GM12891 (cell line): Measurements from ENCODE around the gene ZNF217.

Experiments
- POLR2A ChIP-seq: IDR thresholded peaks from 2 replicates; pipeline ENCODE4 v1.6.1; 2011; ENCODE audit warnings: low read depth, low read length, control low read depth
- TAF1 ChIP-seq: IDR thresholded peaks from 2 replicates; pipeline ENCODE4 v1.6.1; 2011; ENCODE audit warnings: low read depth, low read length, control low read depth

DNA sequence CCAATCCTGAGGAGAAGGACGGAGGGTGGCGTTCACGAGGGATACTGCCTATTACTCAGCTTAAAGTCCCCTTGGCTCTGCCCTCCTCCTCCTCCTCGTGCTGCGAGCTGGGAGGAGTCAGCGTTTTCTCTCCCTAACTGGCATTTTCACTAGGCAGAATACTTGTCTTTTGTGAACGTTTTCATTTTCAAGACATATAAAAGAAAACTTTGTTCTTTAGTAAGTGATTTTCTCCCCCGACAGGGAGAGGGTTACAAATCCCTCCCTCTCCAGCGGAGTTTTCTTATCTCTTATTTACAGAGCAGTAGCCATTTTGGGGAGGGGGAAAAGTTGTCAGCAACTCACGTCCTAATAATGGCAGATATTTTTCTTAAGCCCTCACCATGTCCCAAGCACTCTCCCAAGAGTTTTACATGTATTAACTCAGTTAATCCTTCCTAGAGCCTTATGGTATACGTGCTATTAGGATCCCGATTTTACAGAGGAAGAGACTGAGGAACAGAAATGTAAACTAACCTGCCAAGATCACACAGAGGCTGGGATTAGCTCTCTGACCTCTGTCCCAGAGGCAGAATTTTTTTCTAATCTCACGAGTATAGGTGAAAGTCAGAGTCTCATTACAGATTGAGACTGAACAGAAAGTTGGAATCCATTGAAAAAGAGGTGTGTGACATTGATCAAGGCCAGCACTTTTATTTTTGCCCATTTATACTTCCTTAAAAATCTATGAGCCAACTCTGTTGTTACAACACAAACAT, 30.0 kb upstream of the ZNF217 start:
- TF ChIP-seq POLR2A (peak; percentile 73; the same call in 1 of the 2 replicates), TAF1 (0 out of 2 replicates have a peak, but pooled peaks have one; percentile 12)
